ENCODE data around the gene TAS1R1.
"Not testable (repeated sequence)": the region's sequence is repeated elsewhere in the genome, so short reads cannot be mapped to it uniquely, and the experiment has no call there.

TAS1R1 gene

GRCh38 chr1:6592441-6592840 lies 37.3 kb downstream of the TAS1R1 start:
- DNase-seq: no peak

DNA sequence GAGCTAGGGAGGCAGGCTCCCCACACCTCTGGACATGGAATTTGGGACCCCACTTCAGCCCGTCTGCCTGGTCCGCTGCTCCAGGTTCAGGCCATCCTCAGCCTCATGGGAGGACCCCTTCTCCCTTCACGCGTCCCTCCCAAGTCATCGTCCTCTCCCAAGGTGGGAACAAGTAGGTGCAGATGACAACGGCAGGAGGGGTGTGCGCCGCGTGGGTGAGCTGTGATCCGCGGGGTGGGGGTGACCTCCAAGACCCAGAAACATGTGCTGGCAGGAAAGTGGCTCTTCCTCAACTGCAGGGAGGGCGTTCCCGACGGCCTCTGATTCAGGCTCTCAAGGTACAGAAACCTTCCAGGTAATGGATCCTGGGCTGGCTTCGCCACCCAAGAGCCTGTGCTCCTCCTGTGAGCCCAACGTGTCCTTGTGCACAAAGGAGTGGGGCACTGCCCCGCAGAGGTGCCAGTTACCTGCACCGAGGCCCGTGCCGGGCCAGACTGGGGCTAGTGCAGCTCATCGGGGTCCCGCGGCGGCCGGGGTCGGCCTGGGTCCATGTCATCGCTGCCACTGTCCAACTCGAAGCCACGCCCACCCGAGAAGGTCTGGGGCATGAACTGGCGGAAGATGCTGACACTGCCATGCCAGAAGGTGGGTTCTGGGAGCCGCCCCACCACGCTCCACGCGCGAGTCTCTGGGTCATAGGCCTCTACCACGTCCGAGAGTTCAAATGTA lies 37.9 kb downstream of the TAS1R1 start:
- DNase-seq: no peak

DNA sequence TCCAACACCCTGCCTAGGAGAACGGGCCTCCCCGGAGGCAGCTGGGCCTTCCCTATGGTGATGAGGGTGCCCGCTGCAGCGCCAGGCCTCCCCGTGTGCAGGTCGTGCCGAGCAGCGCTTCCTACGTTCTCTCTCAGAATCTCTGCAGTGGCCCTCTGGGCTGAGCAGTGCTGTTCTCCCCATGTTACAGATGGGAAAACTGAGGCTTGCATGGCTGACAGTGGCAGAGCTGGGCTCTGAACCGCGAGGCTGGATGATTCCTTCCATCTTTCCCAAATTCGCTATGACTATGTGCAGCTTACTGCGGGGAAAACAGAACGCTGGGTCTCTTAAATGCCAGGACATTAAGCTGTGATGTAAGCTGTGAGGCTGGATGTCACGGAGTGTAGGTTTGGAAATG lies 38.7 kb downstream of the TAS1R1 start:
- no peak for DNase-seq

GRCh38 chr1:6594977-6595740 lies 40.1 kb downstream of the TAS1R1 start:
- no peak for DNase-seq

DNA sequence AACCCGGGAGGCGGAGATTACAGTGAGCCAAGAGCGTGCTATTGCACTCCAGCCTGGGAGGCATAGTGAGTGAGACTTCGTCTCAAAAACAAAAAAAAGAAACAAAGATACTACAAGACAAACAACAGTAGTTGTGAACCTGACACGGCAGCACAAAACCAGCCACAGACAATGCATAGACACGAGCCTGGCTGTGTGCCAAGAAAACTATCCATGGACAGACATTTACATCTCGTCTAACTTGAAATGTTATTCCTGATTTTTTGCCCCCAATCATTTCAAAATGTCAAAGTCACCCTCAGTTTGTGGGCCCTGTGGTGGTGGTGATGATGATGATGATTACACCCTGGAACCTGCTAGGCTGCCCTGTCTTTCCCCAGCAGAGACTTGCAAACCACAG lies 41.2 kb downstream of the TAS1R1 start:
- no peak for DNase-seq

GRCh38 chr1:6596886-6597776 lies 42.0 kb downstream of the TAS1R1 start:
- no peak for DNase-seq

GRCh38 chr1:6597777-6598131 lies 42.6 kb downstream of the TAS1R1 start:
- DNase-seq: no peak

DNA sequence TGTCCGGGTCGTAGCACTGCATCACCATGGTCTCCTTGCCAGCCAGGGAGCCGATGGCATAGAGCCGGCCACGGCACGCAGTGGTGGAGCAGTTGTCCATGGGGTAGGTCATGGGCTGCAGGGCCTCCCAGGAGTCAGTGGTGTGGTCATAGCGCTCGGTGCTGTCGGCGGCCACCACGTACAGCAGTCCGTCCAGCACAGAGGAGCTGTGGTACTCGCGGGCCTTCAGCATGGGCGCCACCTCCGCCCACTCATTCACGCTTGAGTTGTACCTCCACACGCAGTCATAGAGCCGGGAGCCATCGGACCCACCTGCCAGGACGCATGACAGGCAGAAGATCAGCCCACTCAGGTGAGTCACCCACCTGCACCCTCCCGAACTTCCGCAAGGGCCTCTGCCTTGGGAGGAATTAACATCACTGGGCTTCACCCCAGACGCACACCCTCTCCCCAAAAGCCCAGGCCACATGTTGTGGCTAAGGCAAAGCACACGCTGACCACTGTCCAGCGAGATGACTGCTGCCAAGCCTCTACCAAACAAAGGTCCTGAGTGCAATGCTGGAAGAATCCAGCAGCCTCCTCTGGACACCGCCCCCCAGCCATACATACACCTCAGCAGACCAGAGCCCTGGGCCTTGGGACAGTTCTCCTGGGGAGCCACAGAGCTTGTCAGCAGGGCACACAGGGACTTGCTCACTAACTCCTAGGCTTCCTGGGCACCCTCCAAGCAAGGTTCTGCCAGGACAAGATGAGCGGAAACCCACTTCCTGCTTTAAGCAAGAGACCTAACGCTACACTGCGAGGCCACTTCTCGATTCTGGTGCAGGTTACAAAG lies 44.3 kb downstream of the TAS1R1 start:
- no peak for DNase-seq

- DNase-seq: not testable (repeated sequence)
Measured at GRCh38 chr1:6599991-6600390, 44.9 kb downstream of the TAS1R1 start.

DNA sequence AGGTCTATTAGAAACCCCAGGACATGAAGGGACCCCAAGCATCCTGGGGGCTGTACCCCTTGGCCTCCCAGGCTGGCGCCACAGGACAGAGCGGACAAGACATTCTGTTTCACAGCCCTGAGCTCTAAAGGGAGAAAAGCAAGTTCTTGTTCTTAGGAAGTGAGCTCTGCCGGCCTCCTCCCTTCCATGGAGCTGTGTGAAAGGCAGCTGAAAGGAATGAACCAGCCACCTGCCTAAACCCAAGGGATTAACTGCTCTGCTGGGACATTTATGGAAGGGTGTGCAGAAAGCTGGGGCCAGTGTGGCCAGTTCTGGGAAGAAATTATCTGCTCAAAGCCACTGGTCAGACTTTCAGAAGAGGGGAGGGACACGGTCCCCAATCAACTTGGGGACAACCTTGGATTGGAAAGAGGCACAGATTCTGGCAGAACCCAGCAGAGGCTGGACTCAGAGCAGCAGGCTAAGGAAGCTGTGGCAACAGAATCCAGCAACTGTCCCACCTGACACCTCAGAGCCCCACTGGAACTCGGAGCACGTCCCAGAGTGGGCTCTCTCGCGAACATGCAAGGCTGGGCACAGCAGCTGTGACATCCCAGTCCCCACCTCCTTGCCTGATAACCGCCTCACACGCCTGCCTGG lies 45.4 kb downstream of the TAS1R1 start:
- no peak for DNase-seq

DNA sequence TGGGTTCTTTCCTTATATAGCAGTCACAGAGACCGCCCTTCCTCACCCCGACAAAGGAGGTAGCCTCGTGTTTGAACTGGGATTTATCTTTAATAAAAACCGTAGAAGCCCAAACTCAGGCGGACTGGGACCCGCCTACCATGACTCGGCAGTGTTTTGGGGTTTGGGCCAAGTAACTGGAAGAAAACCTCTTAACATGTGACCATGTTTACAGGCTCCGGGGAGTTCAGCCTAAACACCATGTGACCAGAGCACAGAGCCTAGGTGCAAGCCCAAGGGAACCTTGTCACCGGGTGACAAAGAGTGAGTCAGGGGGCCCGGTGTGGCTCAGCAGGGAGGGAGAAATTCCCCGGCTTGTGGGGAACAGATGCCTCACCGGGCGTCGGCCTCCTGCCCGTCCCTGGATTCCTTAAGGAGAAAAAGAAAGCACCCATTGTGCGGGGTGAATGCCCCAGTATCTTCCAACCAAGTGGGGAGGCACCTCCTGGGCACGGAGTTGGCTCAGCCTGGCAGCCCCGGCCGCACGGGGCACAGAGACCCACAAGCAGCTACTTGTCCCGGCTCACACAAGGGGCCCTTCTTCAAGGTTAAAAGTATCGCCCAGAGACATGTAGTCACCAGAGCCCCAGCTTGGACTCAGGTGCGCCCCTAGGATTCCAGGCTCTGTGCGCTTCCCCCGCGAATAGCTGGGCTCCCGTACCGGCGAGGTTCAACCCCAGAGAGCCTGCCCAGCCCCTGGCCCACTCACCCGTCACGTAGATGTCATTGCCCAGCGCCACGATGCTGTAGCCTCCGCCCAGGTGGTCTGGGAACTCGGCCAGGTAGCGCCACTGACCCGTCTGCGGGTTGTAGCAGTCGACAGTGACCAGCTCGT lies 46.2 kb downstream of the TAS1R1 start:
- DNase-seq: peak; percentile 74

GRCh38 chr1:6601923-6602668 lies 47.0 kb downstream of the TAS1R1 start:
- DNase-seq: no peak

- peak; percentile 68 for DNase-seq
Measured at GRCh38 chr1:6602669-6603237, 47.6 kb downstream of the TAS1R1 start, which contains the start of gene KLHL21. TSS of gene KLHL21 (minus strand) at chr1:6602869. CDS start at chr1:6602817, 52 bp downstream.

GRCh38 chr1:6603238-6603914 lies 48.3 kb downstream of the TAS1R1 start:
- DNase-seq: no peak

- no peak for DNase-seq
Measured at GRCh38 chr1:6603915-6604558, 48.9 kb downstream of the TAS1R1 start.

DNA sequence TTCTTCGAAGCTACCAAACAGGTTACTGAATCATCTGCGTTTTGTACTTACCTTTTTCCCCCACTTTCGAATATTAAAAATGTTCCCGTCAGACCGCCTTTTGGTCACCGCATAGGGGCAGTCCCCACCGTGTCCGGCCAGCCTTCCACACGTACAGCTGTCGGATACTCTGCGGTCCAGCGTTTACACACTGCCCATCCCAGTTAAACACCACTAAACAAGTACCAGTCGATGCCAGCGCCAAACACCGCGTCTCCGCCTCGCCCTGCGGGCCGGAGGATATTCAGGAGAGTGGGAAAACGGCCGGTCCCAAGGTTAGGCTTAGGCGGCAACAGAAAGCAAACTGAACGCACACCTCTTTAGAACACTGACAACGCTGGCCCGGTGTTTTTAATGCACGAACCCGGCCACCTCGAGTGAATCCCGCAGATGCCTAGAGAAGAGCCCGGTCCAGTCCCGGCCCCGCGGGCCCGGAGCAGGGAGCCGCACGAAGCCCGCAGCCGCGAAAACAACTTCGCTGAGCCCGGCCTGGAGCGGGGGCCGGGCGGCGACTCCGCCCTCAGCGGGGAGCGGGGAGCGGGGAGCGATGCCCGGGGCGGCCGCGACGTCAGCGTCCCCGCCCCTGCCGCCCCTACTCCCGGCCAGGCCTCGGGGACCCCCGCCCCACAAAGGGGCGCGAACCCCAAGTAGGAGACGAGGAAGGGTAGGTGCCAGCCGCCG lies 57.7 kb downstream of the TAS1R1 start:
- DNase-seq: peak; percentile 35

GRCh38 chr1:6613361-6614018 lies 58.4 kb downstream of the TAS1R1 start, which contains the start of gene PHF13:
TSS of gene PHF13 (plus strand) at chr1:6613731. CDS start at chr1:6614067, 336 bp downstream.
- DNase-seq: peak; percentile 94

Data from NCI-H226 (cell line).